Measurements from ENCODE around the gene RAB34. TPM values are rescaled to one million over a fixed set of nuclear protein-coding genes. Genes with fewer than 3 reads are reported as not detected.
A peak's percentile ranks its signal among the peaks of the same experiment; 100 is the strongest.

Gene RAB34
- total RNA-seq, 1 experiment from 2014 or later = 105 TPM

- BruUV-seq (replicated peaks) = no TSS peak
- CTCF ChIA-PET = interaction anchor here (1.0 to 15.1 kb wide), 7 partner anchors 8 to 156 kb away, joined by 3 to 365 read pairs (median 4); partner anchors contain the start of genes DHRS13, FLOT2, NEK8 and TLCD1
- POLR2A ChIA-PET = interaction anchor here (1.1 to 17.3 kb wide), 9 partner anchors 17 to 206 kb away, joined by 3 to 1135 read pairs (median 14); partner anchors contain the start of genes DHRS13, NEK8, PHF12 and RPL23A
- intact Hi-C loops (cut with micrococcal nuclease) = no loop called here
- H3K36me3 Mint-ChIP-seq (ENCODE audit: insufficient read depth, unreplicated experiment) = peaks cover 69% of the 10 kb centered on the region
- DNase-seq (ENCODE audit: unreplicated experiment) = peak; percentile 71
- H3K27me3 Mint-ChIP-seq (ENCODE audit: insufficient read depth, unreplicated experiment) = no peaks in the 10 kb centered on the region
- TF ChIP-seq CTCF (IDR thresholded peaks at IDR 0.05; ENCODE audit: unreplicated experiment) = no peak
- H3K4me1 Mint-ChIP-seq (ENCODE audit: insufficient read depth, unreplicated experiment) = peaks cover 19% of the 10 kb centered on the region
- H3K4me3 Mint-ChIP-seq (ENCODE audit: unreplicated experiment) = peak overlapping the region; percentile 91
- H3K9me3 Mint-ChIP-seq (ENCODE audit: unreplicated experiment) = no peaks in the 10 kb centered on the region
- peak overlapping the region; percentile 89 for H3K27ac Mint-ChIP-seq (ENCODE audit: low read depth, unreplicated experiment)
Observed at GRCh38 chr17:28746611-28747050, 29.0 kb upstream of the RAB34 start.

- no TSS peak for BruUV-seq (replicated peaks)
- peak overlapping the region; percentile 91 for H3K4me3 Mint-ChIP-seq (ENCODE audit: unreplicated experiment)
- H3K4me1 Mint-ChIP-seq (ENCODE audit: insufficient read depth, unreplicated experiment) = peaks cover 19% of the 10 kb centered on the region
- peaks cover 61% of the 10 kb centered on the region for H3K36me3 Mint-ChIP-seq (ENCODE audit: insufficient read depth, unreplicated experiment)
- no peaks in the 10 kb centered on the region for H3K27me3 Mint-ChIP-seq (ENCODE audit: insufficient read depth, unreplicated experiment)
- H3K9me3 Mint-ChIP-seq (ENCODE audit: unreplicated experiment) = no peaks in the 10 kb centered on the region
- TF ChIP-seq CTCF (IDR thresholded peaks at IDR 0.05; ENCODE audit: unreplicated experiment) = no peak
- ChIA-PET CTCF (interaction anchor here (1.0 to 15.1 kb wide), 7 partner anchors 9 to 156 kb away, joined by 3 to 365 read pairs (median 4); partner anchors contain the start of genes DHRS13, FLOT2, NEK8 and TLCD1), POLR2A (interaction anchor here (0.7 to 17.3 kb wide), 19 partner anchors 14 to 431 kb away, joined by 3 to 1135 read pairs (median 7); partner anchors contain the start of genes DHRS13, FLOT2, NEK8 and PHF12)
- intact Hi-C loops (cut with micrococcal nuclease) = no loop called here
- H3K27ac Mint-ChIP-seq (ENCODE audit: low read depth, unreplicated experiment) = peak overlapping the region; percentile 89
- peak; percentile 94 for DNase-seq (ENCODE audit: unreplicated experiment)
Observed at GRCh38 chr17:28745786-28746411, 28.2 kb upstream of the RAB34 start.

GRCh38 chr17:28744972-28745785 lies 27.5 kb upstream of the RAB34 start:
- ChIA-PET CTCF (interaction anchor here (1.0 to 15.1 kb wide), 3 partner anchors 20 to 162 kb away, joined by 3 to 365 read pairs (median 8); partner anchors contain the start of genes DHRS13, NEK8 and TLCD1), POLR2A (interaction anchor here (0.7 to 17.3 kb wide), 22 partner anchors 15 to 431 kb away, joined by 3 to 1135 read pairs (median 6); partner anchors contain the start of genes DHRS13, FLOT2, NEK8 and PHF12)
- no TSS peak for BruUV-seq (replicated peaks)
- peak overlapping the region; percentile 89 for H3K27ac Mint-ChIP-seq (ENCODE audit: low read depth, unreplicated experiment)
- H3K4me3 Mint-ChIP-seq (ENCODE audit: unreplicated experiment) = peak overlapping the region; percentile 91
- no peaks in the 10 kb centered on the region for H3K9me3 Mint-ChIP-seq (ENCODE audit: unreplicated experiment)
- intact Hi-C loops (cut with micrococcal nuclease) = no loop called here
- peaks cover 54% of the 10 kb centered on the region for H3K36me3 Mint-ChIP-seq (ENCODE audit: insufficient read depth, unreplicated experiment)
- H3K4me1 Mint-ChIP-seq (ENCODE audit: insufficient read depth, unreplicated experiment) = peaks cover 19% of the 10 kb centered on the region
- H3K27me3 Mint-ChIP-seq (ENCODE audit: insufficient read depth, unreplicated experiment) = no peaks in the 10 kb centered on the region
- peak; percentile 52 for DNase-seq (ENCODE audit: unreplicated experiment)
- no peak for TF ChIP-seq CTCF (IDR thresholded peaks at IDR 0.05; ENCODE audit: unreplicated experiment)
